Measurements from ENCODE around the gene PCTP. TPM values are rescaled to one million over a fixed set of nuclear protein-coding genes. Genes with fewer than 3 reads are reported as not detected.

The PCTP gene
- total RNA-seq, 1 donor, result 6.2 TPM

- H3K4me3 ChIP-seq (ENCODE audit: low read length), result no peak overlapping the region
- H3K27me3 ChIP-seq (ENCODE audit: insufficient read depth, low read length), result no peaks in the 10 kb centered on the region
- H3K9me3 ChIP-seq (ENCODE audit: low read depth, low read length), result no peaks in the 10 kb centered on the region
- H3K4me1 ChIP-seq (ENCODE audit: insufficient read depth, low read length), result peaks cover 1% of the 10 kb centered on the region
These were observed 27.7 kb downstream of the PCTP start for GRCh38 chr17:55778389-55779118.

DNA sequence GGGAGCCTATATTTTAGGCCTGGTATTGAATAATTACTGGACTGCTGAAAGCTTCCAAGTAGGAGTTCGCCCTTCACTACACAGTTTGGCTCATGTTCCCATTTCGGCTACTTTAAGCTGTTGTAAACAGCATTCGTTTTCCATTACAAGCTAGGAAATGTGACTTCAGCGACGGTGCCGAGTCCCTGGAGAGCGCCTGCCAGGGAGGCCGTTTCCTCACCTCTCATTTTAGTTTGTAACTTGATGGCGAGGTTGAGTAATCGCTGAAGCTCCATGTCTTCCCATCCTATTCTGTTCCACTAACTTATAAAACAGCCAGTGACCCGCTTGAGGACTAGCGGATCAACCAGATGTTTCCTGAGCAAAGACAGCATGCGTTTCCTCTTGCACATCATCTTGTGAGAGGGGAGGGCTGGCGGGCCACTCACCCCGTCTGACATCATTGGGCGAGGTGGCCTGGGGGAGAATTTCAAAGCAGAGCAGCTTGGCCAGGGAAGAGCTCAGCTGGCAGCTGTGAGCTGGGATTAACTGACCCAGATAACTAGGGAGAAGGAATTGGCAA, 32.9 kb downstream of the PCTP start:
- Histone ChIP-seq H3K27me3 (ENCODE audit: insufficient read depth, low read length) (no peaks in the 10 kb centered on the region), H3K4me3 (ENCODE audit: low read length) (no peak overlapping the region), H3K9me3 (ENCODE audit: low read depth, low read length) (no peaks in the 10 kb centered on the region), H3K4me1 (ENCODE audit: insufficient read depth, low read length) (peaks cover 5% of the 10 kb centered on the region)

GRCh38 chr17:55784666-55785065, 33.8 kb downstream of the PCTP start:
- no peak overlapping the region for H3K4me3 ChIP-seq (ENCODE audit: low read length)
- H3K27me3 ChIP-seq (ENCODE audit: insufficient read depth, low read length), result no peaks in the 10 kb centered on the region
- H3K9me3 ChIP-seq (ENCODE audit: low read depth, low read length), result no peaks in the 10 kb centered on the region
- H3K4me1 ChIP-seq (ENCODE audit: insufficient read depth, low read length), result peaks cover 5% of the 10 kb centered on the region

GRCh38 chr17:55785181-55785580, 34.3 kb downstream of the PCTP start:
- Histone ChIP-seq H3K4me3 (ENCODE audit: low read length) (no peak overlapping the region), H3K27me3 (ENCODE audit: insufficient read depth, low read length) (no peaks in the 10 kb centered on the region), H3K4me1 (ENCODE audit: insufficient read depth, low read length) (peaks cover 5% of the 10 kb centered on the region), H3K9me3 (ENCODE audit: low read depth, low read length) (no peaks in the 10 kb centered on the region)

- no peaks in the 10 kb centered on the region for H3K4me1 ChIP-seq (ENCODE audit: insufficient read depth, low read length)
- H3K27me3 ChIP-seq (ENCODE audit: insufficient read depth, low read length), result no peaks in the 10 kb centered on the region
- no peak overlapping the region for H3K4me3 ChIP-seq (ENCODE audit: low read length)
- peaks cover 4% of the 10 kb centered on the region for H3K9me3 ChIP-seq (ENCODE audit: low read depth, low read length)
These were observed 42.4 kb downstream of the PCTP start for GRCh38 chr17:55793272-55793671.

DNA sequence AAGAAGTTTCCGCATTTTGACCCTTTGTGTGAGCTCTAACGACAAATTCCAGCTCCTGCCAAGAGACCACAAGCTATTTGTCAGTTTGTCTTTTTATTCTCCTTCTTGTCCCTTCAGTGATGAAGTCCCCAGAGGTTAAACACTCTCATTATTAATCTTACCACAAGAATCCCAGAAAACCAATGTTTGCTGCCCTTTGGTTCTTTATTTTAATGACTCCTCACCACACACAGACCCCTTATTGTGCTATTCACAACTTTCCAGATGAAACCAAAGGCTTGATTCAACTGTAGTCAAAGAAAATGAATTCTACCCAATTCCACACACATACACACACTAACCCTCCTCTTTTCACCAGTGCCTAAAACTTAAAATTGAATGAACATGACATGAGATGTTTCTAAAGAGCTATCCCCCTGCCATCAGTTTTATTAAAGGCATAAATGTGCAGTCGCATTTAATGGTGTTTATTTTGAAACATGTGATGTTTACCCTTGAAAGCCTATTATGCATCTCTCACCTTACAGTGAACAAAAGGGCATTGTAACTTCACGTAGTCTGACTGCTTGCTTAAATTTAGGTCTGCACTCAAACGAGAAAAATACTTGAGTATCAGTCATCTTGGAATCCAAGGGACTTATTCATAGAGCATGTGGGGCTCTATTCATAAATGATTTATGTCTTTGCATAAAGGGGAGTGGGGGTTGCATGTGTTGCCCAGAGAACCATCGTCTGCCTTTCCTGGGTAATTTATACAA, 44.1 kb downstream of the PCTP start:
- Histone ChIP-seq H3K4me3 (ENCODE audit: low read length) (no peak overlapping the region), H3K9me3 (ENCODE audit: low read depth, low read length) (peaks cover 7% of the 10 kb centered on the region), H3K4me1 (ENCODE audit: insufficient read depth, low read length) (no peaks in the 10 kb centered on the region), H3K27me3 (ENCODE audit: insufficient read depth, low read length) (no peaks in the 10 kb centered on the region)

DNA sequence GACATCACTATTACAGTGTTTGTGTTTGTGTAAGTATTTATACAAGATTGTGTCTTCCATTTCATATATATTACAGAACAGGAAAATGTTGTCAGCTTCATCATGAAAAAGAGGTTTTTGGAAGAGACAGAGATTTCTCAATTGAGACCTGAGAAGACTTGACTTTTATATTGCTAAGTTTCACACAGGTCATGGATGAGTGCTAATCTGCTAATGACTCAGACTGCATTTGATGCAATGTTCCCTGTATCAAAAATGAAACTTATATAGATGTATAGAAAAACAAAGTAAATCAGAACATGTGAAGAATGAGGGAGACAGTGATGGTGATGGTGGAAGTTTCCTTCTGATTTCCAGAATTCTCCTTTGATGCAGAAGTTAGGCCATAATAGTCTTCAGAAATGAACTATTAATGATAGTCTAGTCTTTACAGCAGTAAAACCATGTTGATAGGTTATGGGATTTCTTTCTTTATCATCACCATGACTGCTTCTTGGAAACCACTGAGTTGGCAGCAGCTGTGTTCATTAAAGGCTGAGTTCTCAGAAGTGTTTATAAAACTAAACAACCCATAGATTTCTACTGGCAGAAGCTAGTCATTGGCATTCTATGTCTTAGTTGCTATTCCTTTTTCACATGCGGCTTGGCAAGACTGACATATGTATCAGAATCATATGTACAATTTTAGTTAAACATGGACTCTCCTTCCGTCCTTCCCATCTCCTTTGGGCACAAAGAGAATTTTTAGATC, 56.1 kb downstream of the PCTP start:
- no peaks in the 10 kb centered on the region for H3K4me1 ChIP-seq (ENCODE audit: insufficient read depth, low read length)
- no peak overlapping the region for H3K4me3 ChIP-seq (ENCODE audit: low read length)
- no peaks in the 10 kb centered on the region for H3K27me3 ChIP-seq (ENCODE audit: insufficient read depth, low read length)
- no peaks in the 10 kb centered on the region for H3K9me3 ChIP-seq (ENCODE audit: low read depth, low read length)

DNA sequence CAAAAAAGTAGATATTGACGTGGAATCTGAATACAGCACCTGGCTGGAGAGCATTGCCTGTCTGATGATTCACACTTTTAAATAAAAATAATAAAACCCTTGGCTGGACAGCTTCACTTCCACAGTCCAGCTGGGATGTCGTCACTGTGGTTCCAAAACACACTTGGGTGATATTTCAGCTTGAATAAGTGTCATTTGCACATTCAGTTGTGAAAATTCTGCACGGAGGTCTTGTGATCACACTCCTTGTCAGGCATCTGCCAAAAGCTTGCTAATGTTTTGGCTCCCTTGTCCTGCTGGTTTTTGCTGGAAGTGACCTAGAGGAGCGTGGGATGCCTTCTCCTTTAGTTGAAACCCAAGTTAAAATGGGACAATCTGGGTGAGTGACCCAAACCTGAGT, 60.7 kb downstream of the PCTP start:
- Histone ChIP-seq H3K4me3 (ENCODE audit: low read length) (no peak overlapping the region), H3K9me3 (ENCODE audit: low read depth, low read length) (no peaks in the 10 kb centered on the region), H3K4me1 (ENCODE audit: insufficient read depth, low read length) (no peaks in the 10 kb centered on the region), H3K27me3 (ENCODE audit: insufficient read depth, low read length) (no peaks in the 10 kb centered on the region)

DNA sequence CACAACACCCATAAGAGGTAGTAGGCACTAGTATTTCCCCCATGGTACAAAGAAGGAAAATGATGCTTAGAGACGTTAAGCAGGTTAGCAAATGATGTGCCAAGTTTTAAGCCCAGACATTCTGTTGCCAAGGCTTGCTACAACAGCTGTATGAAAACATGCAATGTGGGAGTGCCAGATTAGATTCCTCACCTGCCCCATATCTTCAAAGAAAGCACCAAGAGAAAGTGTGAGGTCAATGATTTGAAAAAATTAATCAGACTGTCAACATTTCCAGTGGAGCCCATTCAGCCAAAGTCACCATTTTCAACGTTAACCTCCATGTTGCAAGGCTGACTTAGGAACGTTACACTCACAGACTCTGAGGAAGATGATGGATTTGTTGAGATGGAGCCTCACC, 61.5 kb downstream of the PCTP start:
- no peak overlapping the region for H3K4me3 ChIP-seq (ENCODE audit: low read length)
- no peaks in the 10 kb centered on the region for H3K27me3 ChIP-seq (ENCODE audit: insufficient read depth, low read length)
- H3K9me3 ChIP-seq (ENCODE audit: low read depth, low read length), result no peaks in the 10 kb centered on the region
- no peaks in the 10 kb centered on the region for H3K4me1 ChIP-seq (ENCODE audit: insufficient read depth, low read length)

DNA sequence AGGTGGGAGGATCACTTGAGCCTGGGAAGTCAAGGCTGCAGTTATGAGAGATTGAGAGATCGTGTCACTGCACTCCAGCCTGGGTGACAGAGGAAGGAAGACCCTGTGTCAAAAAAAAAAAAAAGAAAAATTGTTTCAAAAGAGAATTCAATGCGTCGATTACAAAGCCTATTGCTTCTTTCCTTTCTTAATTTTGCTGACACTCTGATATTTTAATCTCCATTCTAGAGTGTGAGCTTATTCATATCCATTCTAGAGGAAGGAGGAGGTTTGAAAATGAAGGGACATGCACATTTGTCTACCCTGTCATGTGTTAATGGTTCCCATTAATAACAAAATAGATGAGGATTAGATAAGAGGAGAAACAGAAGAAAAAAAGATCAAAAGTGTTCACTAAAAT, 63.1 kb downstream of the PCTP start:
- H3K4me3 ChIP-seq (ENCODE audit: low read length), result no peak overlapping the region
- no peaks in the 10 kb centered on the region for H3K9me3 ChIP-seq (ENCODE audit: low read depth, low read length)
- no peaks in the 10 kb centered on the region for H3K4me1 ChIP-seq (ENCODE audit: insufficient read depth, low read length)
- no peaks in the 10 kb centered on the region for H3K27me3 ChIP-seq (ENCODE audit: insufficient read depth, low read length)

- H3K4me1 ChIP-seq (ENCODE audit: insufficient read depth, low read length), result no peaks in the 10 kb centered on the region
- H3K9me3 ChIP-seq (ENCODE audit: low read depth, low read length), result no peaks in the 10 kb centered on the region
- no peaks in the 10 kb centered on the region for H3K27me3 ChIP-seq (ENCODE audit: insufficient read depth, low read length)
- H3K4me3 ChIP-seq (ENCODE audit: low read length), result no peak overlapping the region
These were observed 63.5 kb downstream of the PCTP start for GRCh38 chr17:55814377-55814776.

GRCh38 chr17:55816532-55817396, 65.9 kb downstream of the PCTP start:
- no peaks in the 10 kb centered on the region for H3K27me3 ChIP-seq (ENCODE audit: insufficient read depth, low read length)
- no peaks in the 10 kb centered on the region for H3K4me1 ChIP-seq (ENCODE audit: insufficient read depth, low read length)
- H3K4me3 ChIP-seq (ENCODE audit: low read length), result no peak overlapping the region
- peaks cover 4% of the 10 kb centered on the region for H3K9me3 ChIP-seq (ENCODE audit: low read depth, low read length)

DNA sequence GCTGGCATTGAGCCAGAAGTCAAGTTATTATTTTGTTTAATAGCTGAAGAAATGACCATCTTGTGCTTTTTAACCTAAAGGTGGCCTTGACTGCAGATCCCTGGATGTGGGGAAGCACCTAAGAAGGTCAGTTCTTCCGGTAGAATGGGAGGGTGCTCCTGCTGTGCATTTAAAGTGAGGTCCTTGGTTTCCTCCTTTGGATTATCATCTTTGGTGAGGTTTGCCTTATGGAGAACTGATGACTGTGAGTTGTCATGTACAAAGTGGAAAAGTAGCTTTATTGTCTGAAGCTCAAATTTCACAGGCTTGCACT, 66.5 kb downstream of the PCTP start:
- H3K9me3 ChIP-seq (ENCODE audit: low read depth, low read length), result peaks cover 4% of the 10 kb centered on the region
- H3K27me3 ChIP-seq (ENCODE audit: insufficient read depth, low read length), result no peaks in the 10 kb centered on the region
- H3K4me1 ChIP-seq (ENCODE audit: insufficient read depth, low read length), result no peaks in the 10 kb centered on the region
- H3K4me3 ChIP-seq (ENCODE audit: low read length), result no peak overlapping the region

- no peaks in the 10 kb centered on the region for H3K4me1 ChIP-seq (ENCODE audit: insufficient read depth, low read length)
- no peak overlapping the region for H3K4me3 ChIP-seq (ENCODE audit: low read length)
- H3K27me3 ChIP-seq (ENCODE audit: insufficient read depth, low read length), result no peaks in the 10 kb centered on the region
These were observed 67.2 kb downstream of the PCTP start for GRCh38 chr17:55818026-55818425.

More at GRCh38 chr17:55818026-55818425, 67.2 kb downstream of the PCTP start:
- peaks cover 4% of the 10 kb centered on the region for H3K9me3 ChIP-seq (ENCODE audit: low read depth, low read length)

All from mononuclear cell (primary cell).